ENCODE data around the gene PRR36.

Gene PRR36

GRCh38 chr19:7852851-7853769 is 21.1 kb downstream of the PRR36 start:
- in situ Hi-C loops (cut with MboI; ENCODE audit: low pct_unique_long_range_greater_than_20kb, low sequenced_read_pairs, unreplicated experiment): no loop called here
- peak; percentile 96 for DNase-seq (ENCODE audit: low spot score)
- peak; percentile 78 for TF ChIP-seq CTCF (IDR thresholded peaks at IDR 0.05; ENCODE audit: extremely low read depth, insufficient read depth, missing control alignments)

GRCh38 chr19:7851623-7852500 is 22.3 kb downstream of the PRR36 start:
- DNase-seq (ENCODE audit: low spot score): no peak
- in situ Hi-C loops (cut with MboI; ENCODE audit: low pct_unique_long_range_greater_than_20kb, low sequenced_read_pairs, unreplicated experiment): no loop called here
- no peak for TF ChIP-seq CTCF (IDR thresholded peaks at IDR 0.05; ENCODE audit: extremely low read depth, insufficient read depth, missing control alignments)

- no peak for DNase-seq (ENCODE audit: low spot score)
- TF ChIP-seq CTCF (IDR thresholded peaks at IDR 0.05; ENCODE audit: extremely low read depth, insufficient read depth, missing control alignments): no peak
- in situ Hi-C loops (cut with MboI; ENCODE audit: low pct_unique_long_range_greater_than_20kb, low sequenced_read_pairs, unreplicated experiment): no loop called here
Measured at GRCh38 chr19:7850945-7851622, 23.1 kb downstream of the PRR36 start.

- in situ Hi-C loops (cut with MboI; ENCODE audit: low pct_unique_long_range_greater_than_20kb, low sequenced_read_pairs, unreplicated experiment): no loop called here
- no peak for TF ChIP-seq CTCF (IDR thresholded peaks at IDR 0.05; ENCODE audit: extremely low read depth, insufficient read depth, missing control alignments)
Measured at GRCh38 chr19:7850000-7850813, 24.0 kb downstream of the PRR36 start.

GRCh38 chr19:7849631-7849999 is 24.6 kb downstream of the PRR36 start:
- in situ Hi-C loops (cut with MboI; ENCODE audit: low pct_unique_long_range_greater_than_20kb, low sequenced_read_pairs, unreplicated experiment): no loop called here
- no peak for TF ChIP-seq CTCF (IDR thresholded peaks at IDR 0.05; ENCODE audit: extremely low read depth, insufficient read depth, missing control alignments)
- no peak for DNase-seq (ENCODE audit: low spot score)

More at GRCh38 chr19:7850000-7850813, 24.0 kb downstream of the PRR36 start:
- DNase-seq (ENCODE audit: low spot score): no peak
